A549 (cell line): ENCODE measurements around the gene AHSG. TPM values are rescaled to one million over a fixed set of nuclear protein-coding genes. Genes with fewer than 3 reads are reported as not detected.

Experiments
- ATAC-seq, 2 experiments: fragments of 200-7000 bp in 1 of 2; fragments of >200 bp in 1 of 2; cut with Nextera tagmentation in 1 of 2; cut with Tn5 transposase in 1 of 2; 3 replicates each; pipeline versions ENCODE4 v1.8.0 to v1.9.1; 2018 to 2020; ENCODE audit warnings: mild to moderate bottlenecking in 1 of 2, moderate library complexity in 1 of 2
- CTCF ChIA-PET: fragments of 300-600 bp; sonication (Branson Sonifier 250); formaldehyde crosslinking; extraction: SDS; loops from one replicate; lab custom pipeline; 2021; ENCODE audit warnings: antibody characterized with exemption, inconsistent platforms; lab: Yijun Ruan, JAX
- POLR2A ChIA-PET: fragments of 350-600 bp; formaldehyde crosslinking; extraction: SDS; loops from one replicate; lab custom pipeline; 2021; ENCODE audit warnings: antibody characterized with exemption, inconsistent platforms; lab: Yijun Ruan, JAX
- DNase-seq, 2 experiments: peaks; one replicate each; pipeline versions ENCODE4 v3.0.0 to v3.0.0-alpha.2; 2011 to 2016; ENCODE audit warnings: low read depth in 1 of 2, low spot score in 1 of 2
- FAIRE-seq: peaks from 2 replicates; lab custom pipeline; 2011; peaks lifted over from hg19 to GRCh38; lab: Jason Lieb, UNC
- H3K27ac ChIP-seq, 2 experiments: fragments of >200 bp; sonication (Bioruptor Twin); formaldehyde crosslinking; 3 replicates each; pipeline ENCODE4 v1.5.1; 2016 to 2017
- H3K4me1 ChIP-seq: fragments of >200 bp; sonication (Bioruptor Twin); formaldehyde crosslinking; 3 replicates; pipeline ENCODE4 v1.6.1; 2016
- H3K4me2 ChIP-seq: fragments of >200 bp; sonication (Bioruptor Twin); formaldehyde crosslinking; 3 replicates; pipeline ENCODE4 v1.6.1; 2016
- H3K4me3 ChIP-seq: fragments of >200 bp; sonication (Bioruptor Twin); formaldehyde crosslinking; 3 replicates; pipeline ENCODE4 v1.5.1; 2016
- H3K9me3 ChIP-seq: fragments of >200 bp; sonication (Bioruptor Twin); formaldehyde crosslinking; 3 replicates; pipeline ENCODE4 v1.6.1; 2016
- ATOH8 ChIP-seq: fragments of 250-450 bp; sonication (Bioruptor Pico); IDR thresholded peaks from 2 replicates; pipeline ENCODE4 v1.5.0; 2020; ENCODE audit warnings: low read depth, mild to moderate bottlenecking, moderate library complexity
- CEBPB ChIP-seq, 2 experiments: fragments of >200 bp in 1 of 2; sonication (Bioruptor Twin) in 1 of 2; formaldehyde crosslinking in 1 of 2; IDR thresholded peaks; 2 replicates each; pipeline ENCODE4 v1.6.1; 2012 to 2016
- EHF ChIP-seq: fragments of 250-450 bp; sonication (Bioruptor Pico); IDR thresholded peaks from 2 replicates; pipeline ENCODE4 v1.5.0; 2020; ENCODE audit warnings: mild to moderate bottlenecking
- ELK1 ChIP-seq: fragments of 150-350 bp; IDR thresholded peaks from 2 replicates; pipeline ENCODE4 v1.6.1; 2014; ENCODE audit warnings: low read depth, mild to moderate bottlenecking, low read length
- ESRRA ChIP-seq: fragments of 150-350 bp; IDR thresholded peaks from 2 replicates; pipeline ENCODE4 v1.6.1; 2014; ENCODE audit warnings: mild to moderate bottlenecking, low read length, borderline replicate concordance
- FOXS1 ChIP-seq: fragments of 250-450 bp; sonication (Bioruptor Pico); IDR thresholded peaks from 2 replicates; pipeline ENCODE4 v1.5.0; 2020; ENCODE audit warnings: mild to moderate bottlenecking, moderate library complexity
- HDAC2 ChIP-seq: fragments of 200-600 bp; sonication (generic); IDR thresholded peaks from 2 replicates; pipeline ENCODE4 v1.6.1; 2016
- HMGXB4 ChIP-seq: fragments of 250-450 bp; sonication (Bioruptor Pico); IDR thresholded peaks from 2 replicates; pipeline ENCODE4 v1.5.0; 2021; ENCODE audit warnings: mild to moderate bottlenecking, moderate library complexity, borderline replicate concordance
- JUNB ChIP-seq: fragments of >200 bp; sonication (Bioruptor Twin); formaldehyde crosslinking; IDR thresholded peaks from 2 replicates; pipeline ENCODE4 v1.6.1; 2016
- MYC ChIP-seq: IDR thresholded peaks from 2 replicates; pipeline ENCODE4 v1.6.1; 2012; ENCODE audit warnings: mild to moderate bottlenecking, inconsistent platforms, low read length, improper control_type of control experiment, borderline replicate concordance
- NR3C1 ChIP-seq: fragments of >200 bp; sonication (Bioruptor Twin); formaldehyde crosslinking; IDR thresholded peaks from 3 replicates; pipeline ENCODE4 v1.6.1; 2017
- POLR2A ChIP-seq: IDR thresholded peaks from 2 replicates; pipeline ENCODE4 v1.6.1; 2012; ENCODE audit warnings: mild to moderate bottlenecking, low read length
- RAD21 ChIP-seq, 2 experiments: fragments of >200 bp in 1 of 2; sonication (Bioruptor Twin) in 1 of 2; formaldehyde crosslinking in 1 of 2; IDR thresholded peaks in 1 of 2; conservative IDR thresholded peaks in 1 of 2; 2 replicates in 1 of 2; 3 replicates in 1 of 2; pipeline ENCODE4 v1.6.1; 2012 to 2018; ENCODE audit warnings: inconsistent platforms in 1 of 2
- RARB ChIP-seq: fragments of 250-450 bp; sonication (Bioruptor Pico); IDR thresholded peaks from 2 replicates; pipeline ENCODE4 v1.8.0; 2021; ENCODE audit warnings: mild to moderate bottlenecking, moderate library complexity
- RFX5 ChIP-seq: fragments of 450-650 bp; IDR thresholded peaks from 2 replicates; pipeline ENCODE4 v1.7.1; 2014; ENCODE audit warnings: antibody characterized with exemption, mild to moderate bottlenecking, moderate library complexity
- RNF2 ChIP-seq: fragments of 200-600 bp; sonication (generic); IDR thresholded peaks from 2 replicates; pipeline ENCODE4 v1.6.1; 2016; ENCODE audit warnings: low read depth, mild to moderate bottlenecking, antibody characterized with exemption, moderate library complexity, borderline replicate concordance
- TP53 ChIP-seq: fragments of 250-450 bp; sonication (Bioruptor Pico); IDR thresholded peaks from 2 replicates; pipeline ENCODE4 v1.5.0; 2021; ENCODE audit warnings: mild to moderate bottlenecking, moderate library complexity
- USF2 ChIP-seq: fragments of 450-650 bp; IDR thresholded peaks from 2 replicates; pipeline ENCODE4 v1.6.1; 2014; ENCODE audit warnings: antibody characterized with exemption
- ZC3H11A ChIP-seq: fragments of 450-650 bp; IDR thresholded peaks from 2 replicates; pipeline ENCODE4 v1.6.1; 2014; ENCODE audit warnings: antibody characterized with exemption, mild to moderate bottlenecking
- ZFP36 ChIP-seq: fragments of 450-650 bp; IDR thresholded peaks from 2 replicates; pipeline ENCODE4 v1.6.1; 2014; ENCODE audit warnings: borderline replicate concordance; ENCODE audit not compliant: partially characterized antibody
- ZSCAN20 ChIP-seq: fragments of 250-450 bp; sonication (Bioruptor Pico); IDR thresholded peaks from 2 replicates; pipeline ENCODE4 v1.8.0; 2022; ENCODE audit warnings: mild to moderate bottlenecking, moderate library complexity
- WGBS: methylation state at CpG from one replicate; pipeline ENCODE4 v1.1.6; 2017; ENCODE audit errors: missing lambda C conversion rate; 5-methylcytosine and 5-hydroxymethylcytosine counted together
- polyA plus RNA-seq, 4 experiments: library from polyadenylated mRNA; depleted of rRNA in 3 of 4; stranded (reverse); fragments of >200 nt; fragmentation: RNase III in 1 of 4; extraction: RNeasy Plus Mini Kit Qiagen cat#74134 plus additional on column Dnase treatment in 1 of 4; gene quantifications; 2 replicates in 3 of 4; 3 replicates in 1 of 4; pipeline ENCODE4 v1.2.3, GENCODE V29; 2011 to 2017

The AHSG gene
- polyA plus RNA-seq, 2 of the 4 experiments (the other 2 are of a cell fraction), result 0.08 to 0.49 TPM

GRCh38 chr3:186618318-186618938 lies 5.6 kb downstream of the AHSG start:
- no peak overlapping the region for H3K27ac ChIP-seq
- DNase-seq, result no peak
- H3K4me2 ChIP-seq, result no peak overlapping the region
- no peak for ATAC-seq
- FAIRE-seq, result no peak
- H3K9me3 ChIP-seq, result no peaks in the 10 kb centered on the region
- ChIA-PET POLR2A (no interaction called here), CTCF (interaction anchor here (0.7 to 5.1 kb wide), 7 partner anchors 7 to 1095 kb away, joined by 3 to 62 read pairs (median 22); no protein-coding TSS in a partner anchor)
- 85% methylated on average over 8 of the region's 8 CpGs for WGBS
- H3K4me1 ChIP-seq, result peaks cover 8% of the 10 kb centered on the region
- no peak for TF ChIP-seq MYC
- TF ChIP-seq RNF2, result no peak
- TF ChIP-seq CEBPB (IDR thresholded peaks at IDR 0.05), result no peak
- TF ChIP-seq RARB (CRISPR knock-in tag), result no peak
- TF ChIP-seq POLR2A, result no peak
- no peak for TF ChIP-seq TP53 (CRISPR knock-in tag)
- TF ChIP-seq HMGXB4 (CRISPR knock-in tag), result no peak
- TF ChIP-seq EHF (CRISPR knock-in tag), result no peak
- no peak for TF ChIP-seq USF2
- TF ChIP-seq JUNB, result no peak
- no peak overlapping the region for H3K4me3 ChIP-seq

GRCh38 chr3:186619787-186620212 lies 6.9 kb downstream of the AHSG start:
- ATAC-seq (no peak), DNase-seq (no peak), FAIRE-seq (no peak)
- no peak for TF ChIP-seq ZSCAN20 (CRISPR knock-in tag)
- TF ChIP-seq ELK1, result no peak
- TF ChIP-seq ZFP36, result no peak
- no peak for TF ChIP-seq JUNB
- no peak for TF ChIP-seq ATOH8 (CRISPR knock-in tag)
- no peak for TF ChIP-seq NR3C1
- no peak for TF ChIP-seq ZC3H11A
- no peak for TF ChIP-seq RAD21 (conservative IDR thresholded peaks at IDR 0.05 in 1 of 2, IDR thresholded peaks at IDR 0.05 in 1 of 2)
- TF ChIP-seq ESRRA, result no peak
- no peak for TF ChIP-seq HMGXB4 (CRISPR knock-in tag)
- TF ChIP-seq FOXS1 (CRISPR knock-in tag), result no peak
- no peak for TF ChIP-seq HDAC2
- no peak for TF ChIP-seq RFX5
- Histone ChIP-seq H3K4me1 (peaks cover 8% of the 10 kb centered on the region), H3K4me3 (no peak overlapping the region), H3K4me2 (no peak overlapping the region), H3K9me3 (no peaks in the 10 kb centered on the region), H3K27ac (no peak overlapping the region)
- ChIA-PET POLR2A (no interaction called here), CTCF (no interaction called here)
- WGBS, result 76% methylated on average over 5 of the region's 5 CpGs
